SJCRH30 (cell line): ENCODE data around the gene ABLIM1. TPM values are rescaled to one million over a fixed set of nuclear protein-coding genes. Genes with fewer than 3 reads are reported as not detected.

ENCODE experiments used
- DNase-seq, 2 experiments: peaks; one replicate each; pipeline ENCODE4 v3.0.0-alpha.2; 2015 to 2020
- H3K27ac ChIP-seq: fragments of 250-450 bp; sonication (Bioruptor Pico); 2 replicates; pipeline ENCODE4 v1.5.1; 2020; ENCODE audit warnings: mild to moderate bottlenecking, moderate library complexity
- H3K27me3 ChIP-seq: fragments of 250-450 bp; sonication (Bioruptor Pico); 2 replicates; pipeline ENCODE4 v1.5.1; 2020; ENCODE audit warnings: mild to moderate bottlenecking, moderate library complexity
- H3K36me3 ChIP-seq: fragments of 250-450 bp; sonication (Bioruptor Pico); 2 replicates; pipeline ENCODE4 v1.5.1; 2020; ENCODE audit warnings: mild to moderate bottlenecking, moderate library complexity
- H3K4me1 ChIP-seq: fragments of 250-450 bp; sonication (Bioruptor Pico); 2 replicates; pipeline ENCODE4 v1.5.1; 2020; ENCODE audit warnings: mild to moderate bottlenecking, moderate library complexity
- H3K4me3 ChIP-seq: fragments of 250-450 bp; sonication (Bioruptor Pico); 2 replicates; pipeline ENCODE4 v1.5.1; 2020; ENCODE audit warnings: mild to moderate bottlenecking, moderate library complexity
- H3K9me3 ChIP-seq: fragments of 250-450 bp; sonication (Bioruptor Pico); replicated peaks from 2 replicates; pipeline ENCODE4 v1.5.1; 2020; ENCODE audit warnings: mild to moderate bottlenecking, moderate library complexity
- total RNA-seq: library from RNA; depleted of rRNA; stranded (reverse); fragments of >200 nt; shearing (Covaris generic); gene quantifications from 2 replicates; pipeline ENCODE4 v1.2.3, GENCODE V29; 2014

Gene ABLIM1
- total RNA-seq, 1 experiment from 2014 or later = 23.9 TPM

- Histone ChIP-seq H3K4me3 (no peak overlapping the region), H3K9me3 (peaks cover 5% of the 10 kb centered on the region), H3K4me1 (no peaks in the 10 kb centered on the region), H3K27me3 (no peaks in the 10 kb centered on the region), H3K27ac (no peak overlapping the region), H3K36me3 (peaks cover 6% of the 10 kb centered on the region)
- DNase-seq = no peak
These were observed 118.5 kb downstream of the ABLIM1 start for GRCh38 chr10:114539623-114540022.

GRCh38 chr10:114538181-114538906 is 119.7 kb downstream of the ABLIM1 start:
- H3K4me3 ChIP-seq = no peak overlapping the region
- H3K9me3 ChIP-seq = peaks cover 5% of the 10 kb centered on the region
- DNase-seq = no peak
- H3K27me3 ChIP-seq = no peaks in the 10 kb centered on the region
- no peaks in the 10 kb centered on the region for H3K4me1 ChIP-seq
- no peak overlapping the region for H3K27ac ChIP-seq
- peaks cover 6% of the 10 kb centered on the region for H3K36me3 ChIP-seq

- H3K4me1 ChIP-seq = no peaks in the 10 kb centered on the region
- peaks cover 6% of the 10 kb centered on the region; the same call in 1 of the 2 replicates for H3K36me3 ChIP-seq
- no peak overlapping the region for H3K27ac ChIP-seq
- no peak for DNase-seq
- H3K27me3 ChIP-seq = no peaks in the 10 kb centered on the region
- H3K9me3 ChIP-seq = peaks cover 5% of the 10 kb centered on the region
- H3K4me3 ChIP-seq = no peak overlapping the region
These were observed 120.3 kb downstream of the ABLIM1 start for GRCh38 chr10:114537736-114538135.

GRCh38 chr10:114534571-114534981 is 123.5 kb downstream of the ABLIM1 start:
- Histone ChIP-seq H3K27ac (no peak overlapping the region), H3K4me1 (no peaks in the 10 kb centered on the region), H3K4me3 (no peak overlapping the region), H3K36me3 (peaks cover 6% of the 10 kb centered on the region; the same call in 1 of the 2 replicates), H3K27me3 (no peaks in the 10 kb centered on the region), H3K9me3 (peaks cover 5% of the 10 kb centered on the region)
- no peak for DNase-seq

GRCh38 chr10:114532226-114532625 is 125.8 kb downstream of the ABLIM1 start:
- Histone ChIP-seq H3K27me3 (no peaks in the 10 kb centered on the region), H3K4me1 (no peaks in the 10 kb centered on the region), H3K27ac (no peak overlapping the region), H3K36me3 (peaks cover 6% of the 10 kb centered on the region; the same call in 1 of the 2 replicates), H3K9me3 (peaks cover 5% of the 10 kb centered on the region), H3K4me3 (no peak overlapping the region)
- DNase-seq = no peak

GRCh38 chr10:114526504-114527238 is 131.4 kb downstream of the ABLIM1 start:
- peak; percentile 84 to 90 for DNase-seq
- H3K4me1 ChIP-seq = peaks cover 22% of the 10 kb centered on the region
- peak overlapping the region; percentile 59 for H3K27ac ChIP-seq

GRCh38 chr10:114526126-114526503 is 132.0 kb downstream of the ABLIM1 start:
- peaks cover 27% of the 10 kb centered on the region for H3K4me1 ChIP-seq
- peak overlapping the region; percentile 46 for H3K4me3 ChIP-seq
- no peaks in the 10 kb centered on the region for H3K36me3 ChIP-seq
- no peaks in the 10 kb centered on the region for H3K27me3 ChIP-seq
- H3K9me3 ChIP-seq = no peaks in the 10 kb centered on the region
- peak; percentile 24 to 64 for DNase-seq
- H3K27ac ChIP-seq = peak overlapping the region; percentile 59

More at GRCh38 chr10:114526504-114527238, 131.4 kb downstream of the ABLIM1 start:
- H3K27me3 ChIP-seq = no peaks in the 10 kb centered on the region
- H3K9me3 ChIP-seq = no peaks in the 10 kb centered on the region
- H3K36me3 ChIP-seq = no peaks in the 10 kb centered on the region
- H3K4me3 ChIP-seq = peak overlapping the region; percentile 46

- peak overlapping the region; percentile 59 for H3K27ac ChIP-seq
These were observed 132.6 kb downstream of the ABLIM1 start for GRCh38 chr10:114525368-114525949.

GRCh38 chr10:114523876-114524275 is 134.2 kb downstream of the ABLIM1 start:
- Histone ChIP-seq H3K36me3 (no peaks in the 10 kb centered on the region), H3K4me1 (peaks cover 37% of the 10 kb centered on the region), H3K27ac (no peak overlapping the region), H3K9me3 (no peaks in the 10 kb centered on the region), H3K27me3 (no peaks in the 10 kb centered on the region), H3K4me3 (no peak overlapping the region)
- no peak for DNase-seq

More at GRCh38 chr10:114525368-114525949, 132.6 kb downstream of the ABLIM1 start:
- peaks cover 28% of the 10 kb centered on the region for H3K4me1 ChIP-seq
- H3K36me3 ChIP-seq = no peaks in the 10 kb centered on the region
- H3K9me3 ChIP-seq = no peaks in the 10 kb centered on the region
- peak overlapping the region; percentile 46 for H3K4me3 ChIP-seq
- peak in 1 of 2 experiments; percentile 55 for DNase-seq
- H3K27me3 ChIP-seq = no peaks in the 10 kb centered on the region

GRCh38 chr10:114521255-114521654 is 136.8 kb downstream of the ABLIM1 start:
- Histone ChIP-seq H3K36me3 (no peaks in the 10 kb centered on the region), H3K9me3 (no peaks in the 10 kb centered on the region), H3K27ac (no peak overlapping the region), H3K4me3 (no peak overlapping the region), H3K27me3 (no peaks in the 10 kb centered on the region), H3K4me1 (peaks cover 37% of the 10 kb centered on the region)
- peak in 1 of 2 experiments; percentile 10 for DNase-seq

- Histone ChIP-seq H3K27me3 (no peaks in the 10 kb centered on the region), H3K4me1 (peaks cover 36% of the 10 kb centered on the region), H3K9me3 (no peaks in the 10 kb centered on the region), H3K4me3 (no peak overlapping the region), H3K27ac (peak overlapping the region; percentile 2; the same call in 1 of the 2 replicates), H3K36me3 (no peaks in the 10 kb centered on the region)
- peak; percentile 27 to 63 for DNase-seq
These were observed 137.6 kb downstream of the ABLIM1 start for GRCh38 chr10:114520453-114520852.

- Histone ChIP-seq H3K27me3 (no peaks in the 10 kb centered on the region), H3K4me1 (peaks cover 30% of the 10 kb centered on the region), H3K27ac (peak overlapping the region; percentile 2; the same call in 1 of the 2 replicates), H3K36me3 (no peaks in the 10 kb centered on the region), H3K4me3 (no peak overlapping the region), H3K9me3 (no peaks in the 10 kb centered on the region)
- peak in 1 of 2 experiments; percentile 9 for DNase-seq
These were observed 138.2 kb downstream of the ABLIM1 start for GRCh38 chr10:114519756-114520293.

GRCh38 chr10:114519306-114519669 is 138.8 kb downstream of the ABLIM1 start:
- Histone ChIP-seq H3K27me3 (no peaks in the 10 kb centered on the region), H3K4me3 (no peak overlapping the region), H3K36me3 (no peaks in the 10 kb centered on the region), H3K4me1 (peaks cover 25% of the 10 kb centered on the region), H3K27ac (no peak overlapping the region), H3K9me3 (no peaks in the 10 kb centered on the region)
- DNase-seq = no peak

- Histone ChIP-seq H3K9me3 (no peaks in the 10 kb centered on the region), H3K36me3 (no peaks in the 10 kb centered on the region), H3K4me1 (peaks cover 22% of the 10 kb centered on the region), H3K4me3 (no peak overlapping the region), H3K27me3 (no peaks in the 10 kb centered on the region), H3K27ac (no peak overlapping the region)
- no peak for DNase-seq
These were observed 139.4 kb downstream of the ABLIM1 start for GRCh38 chr10:114518401-114519305.
